Epithelial cell of esophagus (primary cell): Measurements from ENCODE around the gene SCRN1.

Source experiments
- DNase-seq: peaks from one replicate; pipeline ENCODE4 v3.0.0; 2010; ENCODE audit warnings: low read depth
- H3K4me3 ChIP-seq: 2 replicates; pipeline ENCODE4 v1.5.1; 2011; ENCODE audit warnings: mild to moderate bottlenecking, low read length, control low read depth
- TF ChIP-seq, protein P1 (sequence below): IDR thresholded peaks from 2 replicates; pipeline ENCODE4 v1.5.1; 2011; ENCODE audit warnings: low read depth, mild to moderate bottlenecking, low read length, control low read depth, inconsistent platforms; ENCODE audit not compliant: insufficient read depth; ENCODE audit errors: missing control alignments

SCRN1 gene

DNA sequence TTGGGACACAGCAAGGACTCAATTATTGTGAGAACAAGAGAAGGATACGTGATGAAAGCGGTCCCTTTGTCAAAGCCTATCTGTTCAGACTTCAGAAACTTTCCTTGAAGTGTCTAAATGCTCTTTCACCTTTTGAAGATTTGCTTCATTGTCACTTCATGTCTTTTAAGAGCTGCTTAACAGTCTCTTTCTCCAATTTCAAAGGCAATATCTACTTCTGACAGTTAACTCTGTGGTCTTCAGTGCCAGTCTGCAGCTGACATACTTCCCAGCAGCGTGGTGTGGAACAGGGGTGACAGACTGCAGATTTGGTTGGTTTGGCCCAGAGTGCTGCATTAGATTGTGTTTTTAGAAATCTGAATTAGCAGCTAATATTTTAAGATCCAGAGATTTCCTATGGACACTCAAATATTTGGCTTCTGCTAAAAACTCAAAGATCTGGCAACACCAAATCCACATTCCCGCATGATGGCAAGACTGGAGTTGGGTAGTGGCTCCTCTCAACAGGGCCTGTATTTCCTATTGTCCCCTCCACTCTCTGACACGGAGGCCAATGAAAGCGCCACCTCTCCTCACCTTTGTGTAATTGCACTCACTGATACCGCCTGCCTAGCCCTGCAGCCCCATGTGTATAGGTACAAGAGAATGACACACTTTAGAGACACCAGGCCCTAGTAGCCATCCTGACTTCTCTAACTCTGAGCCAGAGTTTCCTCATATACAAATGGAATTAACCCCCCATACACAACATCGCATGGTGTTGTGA is 11.5 kb downstream of the SCRN1 start:
- no peak overlapping the region for H3K4me3 ChIP-seq
- no peak for DNase-seq
- TF ChIP-seq, protein P1, sequence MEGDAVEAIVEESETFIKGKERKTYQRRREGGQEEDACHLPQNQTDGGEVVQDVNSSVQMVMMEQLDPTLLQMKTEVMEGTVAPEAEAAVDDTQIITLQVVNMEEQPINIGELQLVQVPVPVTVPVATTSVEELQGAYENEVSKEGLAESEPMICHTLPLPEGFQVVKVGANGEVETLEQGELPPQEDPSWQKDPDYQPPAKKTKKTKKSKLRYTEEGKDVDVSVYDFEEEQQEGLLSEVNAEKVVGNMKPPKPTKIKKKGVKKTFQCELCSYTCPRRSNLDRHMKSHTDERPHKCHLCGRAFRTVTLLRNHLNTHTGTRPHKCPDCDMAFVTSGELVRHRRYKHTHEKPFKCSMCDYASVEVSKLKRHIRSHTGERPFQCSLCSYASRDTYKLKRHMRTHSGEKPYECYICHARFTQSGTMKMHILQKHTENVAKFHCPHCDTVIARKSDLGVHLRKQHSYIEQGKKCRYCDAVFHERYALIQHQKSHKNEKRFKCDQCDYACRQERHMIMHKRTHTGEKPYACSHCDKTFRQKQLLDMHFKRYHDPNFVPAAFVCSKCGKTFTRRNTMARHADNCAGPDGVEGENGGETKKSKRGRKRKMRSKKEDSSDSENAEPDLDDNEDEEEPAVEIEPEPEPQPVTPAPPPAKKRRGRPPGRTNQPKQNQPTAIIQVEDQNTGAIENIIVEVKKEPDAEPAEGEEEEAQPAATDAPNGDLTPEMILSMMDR = no peak

DNA sequence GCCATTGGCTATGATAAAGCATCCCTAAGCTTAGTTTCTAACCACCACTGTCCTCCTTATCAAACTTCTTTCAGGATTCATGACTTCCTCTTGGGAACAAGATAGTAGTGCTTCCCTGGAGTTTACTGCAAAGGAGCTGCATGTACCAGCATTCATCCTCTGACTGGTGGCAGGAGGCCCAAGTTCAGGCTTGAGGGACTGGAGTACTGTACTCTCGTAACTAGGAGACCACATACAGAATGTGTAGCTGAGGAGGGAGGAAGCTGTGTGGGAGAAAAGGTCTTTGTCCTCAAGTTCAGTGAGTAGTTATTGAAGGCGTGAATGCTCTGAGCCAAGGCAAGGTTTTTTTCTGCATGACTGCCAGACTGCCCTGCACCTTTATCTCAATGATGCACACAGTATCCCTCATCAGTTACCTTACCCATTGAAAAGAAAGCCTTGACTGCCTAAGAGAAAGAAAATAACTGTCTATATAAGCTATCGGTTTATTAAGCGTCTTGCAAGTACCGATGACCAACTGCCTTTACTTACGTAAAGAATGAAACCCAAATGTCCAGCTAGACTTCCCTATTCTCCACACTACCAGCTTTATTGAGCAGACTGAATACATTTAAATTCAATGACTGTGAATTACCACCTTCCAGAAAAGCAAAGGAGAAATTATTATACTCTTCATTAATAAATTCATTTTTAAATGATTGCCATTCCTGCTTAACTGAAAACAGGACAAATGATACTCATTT is 12.8 kb downstream of the SCRN1 start:
- TF ChIP-seq, protein P1 = no peak
- no peak for DNase-seq
- no peak overlapping the region for H3K4me3 ChIP-seq

DNA sequence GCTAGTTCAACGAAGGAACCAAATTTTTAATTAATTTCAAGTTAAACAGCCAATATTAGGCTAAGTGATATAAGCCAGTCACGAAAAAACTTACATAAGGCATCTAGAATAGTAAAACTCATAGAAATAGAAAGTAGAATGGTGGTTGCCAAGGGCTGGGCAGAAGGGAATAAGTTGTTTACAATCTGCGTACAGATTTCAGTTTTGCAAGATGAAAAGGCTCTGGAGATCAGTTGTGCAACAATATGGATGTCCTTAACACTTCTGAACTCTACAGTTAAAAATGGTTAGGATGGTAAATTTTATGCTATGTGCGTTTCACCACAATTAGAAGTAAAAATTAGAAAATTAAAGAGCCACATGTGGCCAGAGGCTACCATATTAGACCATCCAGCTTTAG is 13.3 kb downstream of the SCRN1 start:
- TF ChIP-seq, protein P1 = no peak
- no peak for DNase-seq
- no peak overlapping the region for H3K4me3 ChIP-seq

DNA sequence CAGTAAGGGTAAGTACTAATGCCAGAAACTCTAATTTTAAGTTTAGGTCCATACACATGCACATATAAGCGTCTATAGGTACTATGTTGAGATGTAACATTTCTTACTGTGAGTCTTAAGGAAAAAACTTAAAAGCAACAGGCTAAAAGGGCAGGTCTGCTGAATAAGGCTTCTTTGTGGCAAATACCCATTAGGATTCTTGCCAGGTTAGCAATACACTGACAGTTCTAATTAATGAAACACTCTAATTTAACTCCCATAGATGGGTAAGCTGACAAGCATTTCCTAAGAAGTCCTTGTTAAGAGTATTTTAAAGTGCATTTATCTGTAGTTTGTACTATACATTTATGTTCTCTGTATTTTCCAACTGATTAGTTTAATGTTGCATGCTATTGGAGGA is 14.0 kb downstream of the SCRN1 start:
- no peak for DNase-seq
- no peak overlapping the region for H3K4me3 ChIP-seq
- TF ChIP-seq, protein P1 = no peak

DNA sequence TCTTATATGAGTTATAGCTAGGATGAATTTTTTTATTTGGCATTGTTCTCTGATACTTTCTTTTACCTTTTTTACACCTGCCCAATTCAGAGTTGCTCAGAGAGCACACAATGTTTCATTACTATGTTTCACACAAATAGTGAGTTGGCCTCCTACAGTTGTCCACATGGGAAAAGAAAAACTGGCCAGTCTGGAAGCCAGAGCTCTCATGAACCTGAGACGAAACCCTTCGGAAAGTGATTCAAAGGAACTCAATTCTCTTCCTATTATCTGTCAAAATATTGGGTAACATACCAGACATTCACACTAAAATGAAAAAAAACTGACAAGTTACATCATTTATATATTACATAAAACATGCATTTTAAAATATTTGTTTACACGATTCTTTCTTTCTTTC is 15.3 kb downstream of the SCRN1 start:
- H3K4me3 ChIP-seq = no peak overlapping the region
- TF ChIP-seq, protein P1 = no peak
- DNase-seq = no peak

DNA sequence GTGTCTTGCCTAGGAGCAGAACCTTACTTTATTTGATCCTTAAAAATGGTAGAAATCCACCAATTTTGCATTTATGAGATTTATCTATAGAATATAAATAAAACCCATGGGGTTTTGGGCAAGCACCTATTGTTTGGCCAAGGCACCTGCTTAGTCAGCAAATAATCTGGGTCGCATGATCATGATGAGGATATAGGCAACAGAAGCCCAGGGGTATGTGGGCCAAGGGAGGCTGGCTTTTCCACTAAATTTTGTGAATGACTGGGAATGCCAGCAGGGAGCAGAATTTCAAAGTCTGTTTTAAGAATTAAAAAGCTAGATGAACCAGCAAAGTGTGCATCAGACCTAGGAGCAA is 17.3 kb downstream of the SCRN1 start:
- TF ChIP-seq, protein P1 = no peak
- no peak for DNase-seq
- H3K4me3 ChIP-seq = no peak overlapping the region
